Fibroblast of the aortic adventitia (primary cell): Measurements from ENCODE around the gene FHIT. TPM values are rescaled to one million over a fixed set of nuclear protein-coding genes. Genes with fewer than 3 reads are reported as not detected.

Source experiments
- DNase-seq: peaks from one replicate; pipeline ENCODE4 v3.0.0-alpha.2; 2010; ENCODE audit warnings: low read depth
- H3K4me3 ChIP-seq: 2 replicates; pipeline ENCODE4 v1.5.1; 2011; ENCODE audit warnings: low read depth, mild to moderate bottlenecking, control low read depth, low read length, moderate library complexity
- total RNA-seq: library from RNA; depleted of rRNA; stranded (reverse); fragments of >200 nt; gene quantifications from 2 replicates; pipeline ENCODE4 v1.2.3, GENCODE V29; 2012; ENCODE audit warnings: low replicate concordance
- TF ChIP-seq, protein P1 (sequence below): IDR thresholded peaks from 2 replicates; pipeline ENCODE4 v1.5.1; 2011; ENCODE audit warnings: mild to moderate bottlenecking, low read length, control low read depth, inconsistent platforms; ENCODE audit not compliant: insufficient read depth

The FHIT gene
- total RNA-seq, 1 donor, result 1.5 TPM

- TF ChIP-seq, protein P1, sequence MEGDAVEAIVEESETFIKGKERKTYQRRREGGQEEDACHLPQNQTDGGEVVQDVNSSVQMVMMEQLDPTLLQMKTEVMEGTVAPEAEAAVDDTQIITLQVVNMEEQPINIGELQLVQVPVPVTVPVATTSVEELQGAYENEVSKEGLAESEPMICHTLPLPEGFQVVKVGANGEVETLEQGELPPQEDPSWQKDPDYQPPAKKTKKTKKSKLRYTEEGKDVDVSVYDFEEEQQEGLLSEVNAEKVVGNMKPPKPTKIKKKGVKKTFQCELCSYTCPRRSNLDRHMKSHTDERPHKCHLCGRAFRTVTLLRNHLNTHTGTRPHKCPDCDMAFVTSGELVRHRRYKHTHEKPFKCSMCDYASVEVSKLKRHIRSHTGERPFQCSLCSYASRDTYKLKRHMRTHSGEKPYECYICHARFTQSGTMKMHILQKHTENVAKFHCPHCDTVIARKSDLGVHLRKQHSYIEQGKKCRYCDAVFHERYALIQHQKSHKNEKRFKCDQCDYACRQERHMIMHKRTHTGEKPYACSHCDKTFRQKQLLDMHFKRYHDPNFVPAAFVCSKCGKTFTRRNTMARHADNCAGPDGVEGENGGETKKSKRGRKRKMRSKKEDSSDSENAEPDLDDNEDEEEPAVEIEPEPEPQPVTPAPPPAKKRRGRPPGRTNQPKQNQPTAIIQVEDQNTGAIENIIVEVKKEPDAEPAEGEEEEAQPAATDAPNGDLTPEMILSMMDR, result no peak
- no peak overlapping the region for H3K4me3 ChIP-seq
- no peak for DNase-seq
Measured at GRCh38 chr3:60001369-60001768, 1249.9 kb downstream of the FHIT start.

GRCh38 chr3:60000311-60001105 is 1250.7 kb downstream of the FHIT start:
- TF ChIP-seq, protein P1, result no peak
- DNase-seq, result no peak
- H3K4me3 ChIP-seq, result no peak overlapping the region

GRCh38 chr3:59998058-59998457 is 1253.2 kb downstream of the FHIT start:
- H3K4me3 ChIP-seq, result no peak overlapping the region
- no peak for DNase-seq
- TF ChIP-seq, protein P1, result no peak

DNA sequence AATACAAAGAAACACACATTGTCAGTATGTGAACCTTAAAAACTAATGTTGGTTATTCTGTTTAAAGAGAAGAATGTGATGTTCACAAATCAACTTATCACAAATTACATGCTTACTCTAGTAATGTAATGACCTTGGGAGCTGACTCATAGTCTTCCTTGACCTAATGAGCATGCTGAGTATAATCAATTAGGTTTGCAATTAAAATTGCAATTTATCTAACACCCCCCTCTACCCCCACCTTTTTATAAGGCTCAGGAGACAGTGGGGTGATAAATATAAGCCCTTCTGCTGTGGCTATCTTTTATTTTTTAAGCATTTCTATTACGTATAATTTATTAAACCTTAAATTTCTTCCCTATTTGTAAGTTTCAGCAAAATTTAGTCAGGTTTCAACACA is 1253.7 kb downstream of the FHIT start:
- H3K4me3 ChIP-seq, result no peak overlapping the region
- TF ChIP-seq, protein P1, result no peak
- DNase-seq, result no peak

DNA sequence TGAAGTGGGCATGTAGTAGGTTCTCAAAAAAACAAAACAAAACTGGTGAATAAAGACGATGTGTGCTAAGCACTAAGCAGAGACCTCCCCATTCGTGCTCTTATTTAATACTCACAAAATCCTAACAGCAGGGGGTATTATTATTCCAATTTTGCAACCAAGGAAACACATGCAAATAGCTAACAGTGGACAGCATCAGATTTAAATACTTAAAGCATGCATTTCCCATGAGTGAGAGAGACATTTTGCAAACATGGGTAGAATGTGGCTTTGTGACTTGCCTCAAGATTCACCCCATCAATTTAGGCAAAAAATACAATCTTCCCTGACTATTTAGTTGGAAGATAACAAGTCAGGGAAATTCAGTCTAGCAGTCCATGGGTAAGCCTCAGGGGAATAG is 1255.2 kb downstream of the FHIT start:
- no peak for DNase-seq
- TF ChIP-seq, protein P1, result no peak
- no peak overlapping the region for H3K4me3 ChIP-seq

- DNase-seq, result no peak
- no peak overlapping the region for H3K4me3 ChIP-seq
- TF ChIP-seq, protein P1, result no peak
Measured at GRCh38 chr3:59995563-59995962, 1255.7 kb downstream of the FHIT start.
